Immature natural killer cell (primary cell): ENCODE measurements around the gene BLVRA. TPM values are rescaled to one million over a fixed set of nuclear protein-coding genes. Genes with fewer than 3 reads are reported as not detected.
"Not testable (repeated sequence)": the region's sequence is repeated elsewhere in the genome, so short reads cannot be mapped to it uniquely, and the experiment has no call there.

ENCODE experiments used
- DNase-seq, 3 donors: peaks; one replicate each; pipeline ENCODE4 v3.0.0; 2022; ENCODE audit warnings: mixed read lengths in 1 of 3
- H3K27ac Mint-ChIP-seq, 6 donors: one replicate each; pipeline ENCODE4 v1.8.0; 2020; ENCODE audit warnings: mixed read lengths in 6 of 6, mild to moderate bottlenecking in 5 of 6, inconsistent platforms in 4 of 6, moderate library complexity in 3 of 6
- H3K27me3 Mint-ChIP-seq, 3 donors: one replicate each; pipeline ENCODE4 v1.8.0; 2020 to 2021; ENCODE audit warnings: low read depth in 3 of 3, mild to moderate bottlenecking in 3 of 3, mixed read lengths in 3 of 3, moderate library complexity in 3 of 3, inconsistent platforms in 1 of 3
- H3K36me3 Mint-ChIP-seq, 3 donors: one replicate each; pipeline ENCODE4 v1.8.0; 2020; ENCODE audit warnings: mixed read lengths in 3 of 3, inconsistent platforms in 2 of 3, mild to moderate bottlenecking in 2 of 3
- H3K4me1 Mint-ChIP-seq, 2 donors: one replicate each; pipeline ENCODE4 v1.8.0; 2020; ENCODE audit warnings: inconsistent platforms in 2 of 2, mild to moderate bottlenecking in 2 of 2, mixed read lengths in 2 of 2, moderate library complexity in 1 of 2
- H3K4me3 Mint-ChIP-seq, 5 donors: one replicate each; pipeline ENCODE4 v1.8.0; 2020; ENCODE audit warnings: mild to moderate bottlenecking in 5 of 5, mixed read lengths in 5 of 5, inconsistent platforms in 3 of 5, moderate library complexity in 3 of 5
- H3K9me3 Mint-ChIP-seq, 6 donors: one replicate each; pipeline ENCODE4 v1.8.0; 2020; ENCODE audit warnings: mild to moderate bottlenecking in 6 of 6, mixed read lengths in 6 of 6, inconsistent platforms in 4 of 6, moderate library complexity in 3 of 6
- polyA plus RNA-seq, 3 donors: library from polyadenylated mRNA; unstranded; fragments of 300-500 nt; fragmentation: Illumina TruSeq; gene quantifications; one replicate each; pipeline ENCODE4 v1.2.3, GENCODE V29; 2021

Gene BLVRA
- polyA plus RNA-seq, 3 donors from 2014 or later = 51.0 to 72.3 (median 51.0) TPM

GRCh38 chr7:43816046-43816797 is 57.7 kb downstream of the BLVRA start:
- not testable (repeated sequence) for H3K36me3 Mint-ChIP-seq, H3K4me1 Mint-ChIP-seq, H3K27ac Mint-ChIP-seq, H3K27me3 Mint-ChIP-seq, DNase-seq, H3K9me3 Mint-ChIP-seq, H3K4me3 Mint-ChIP-seq

DNA sequence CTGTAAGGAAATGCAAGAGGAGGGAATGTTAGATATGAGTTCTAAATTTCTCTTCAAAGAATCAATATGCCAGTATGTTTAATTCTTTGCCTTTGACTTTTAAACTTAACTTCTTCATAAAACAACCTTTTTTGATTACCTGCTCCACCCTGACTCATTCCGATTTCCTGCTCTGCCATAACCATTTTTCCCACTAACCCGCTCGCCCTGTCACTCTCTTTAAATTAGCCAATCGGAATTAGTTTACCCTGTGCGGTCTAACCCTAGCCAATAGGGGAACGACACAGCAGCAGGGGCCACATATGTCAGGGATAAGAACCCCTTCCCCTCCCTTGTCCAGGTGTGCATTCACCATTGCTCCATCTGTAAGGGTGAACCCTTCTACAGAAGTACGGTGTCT is 64.9 kb downstream of the BLVRA start:
- H3K27me3 Mint-ChIP-seq, H3K27ac Mint-ChIP-seq: not testable (repeated sequence)

GRCh38 chr7:43823941-43824340 is 65.5 kb downstream of the BLVRA start:
- DNase-seq = no peak
- Mint-ChIP-seq H3K9me3 (no peaks in the 10 kb centered on the region), H3K27ac (no peak overlapping the region), H3K4me3 (no peak overlapping the region), H3K36me3 (peaks cover 0 to 3% (median 0%) of the 10 kb centered on the region in 3 donors), H3K4me1 (no peaks in the 10 kb centered on the region), H3K27me3 (peaks cover 4 to 9% (median 5%) of the 10 kb centered on the region in 3 donors)

More for the DNA sequence above, 64.9 kb downstream of the BLVRA start:
- not testable (repeated sequence) for DNase-seq, H3K4me1 Mint-ChIP-seq, H3K9me3 Mint-ChIP-seq, H3K4me3 Mint-ChIP-seq, H3K36me3 Mint-ChIP-seq

DNA sequence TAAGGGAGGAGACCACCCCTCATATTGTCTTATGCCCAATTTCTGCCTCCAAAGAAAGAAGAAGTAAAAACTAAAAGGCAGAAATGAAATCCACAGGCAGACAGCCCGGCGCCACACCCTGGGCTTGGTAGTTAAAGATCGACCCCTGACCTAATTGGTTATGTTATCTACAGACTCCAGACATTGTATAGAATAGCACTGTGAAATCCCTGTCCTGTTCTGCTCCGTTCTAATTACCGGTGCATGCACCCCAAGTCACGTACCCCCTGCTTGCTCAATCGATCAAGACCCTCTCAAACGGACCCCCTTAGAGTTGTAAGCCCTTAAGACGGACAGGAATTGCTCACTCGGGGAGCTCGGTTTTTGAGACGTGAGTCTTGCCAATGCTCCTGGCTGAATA is 66.0 kb downstream of the BLVRA start:
- DNase-seq, H3K36me3 Mint-ChIP-seq, H3K27ac Mint-ChIP-seq, H3K27me3 Mint-ChIP-seq, H3K4me1 Mint-ChIP-seq, H3K4me3 Mint-ChIP-seq, H3K9me3 Mint-ChIP-seq: not testable (repeated sequence)

- Mint-ChIP-seq H3K36me3 (peaks cover 0 to 3% (median 0%) of the 10 kb centered on the region in 3 donors), H3K27me3 (peaks cover 4 to 7% (median 4%) of the 10 kb centered on the region in 3 donors), H3K4me3 (no peak overlapping the region), H3K27ac (no peak overlapping the region), H3K4me1 (no peaks in the 10 kb centered on the region), H3K9me3 (no peaks in the 10 kb centered on the region)
- DNase-seq = no peak
These were observed 66.5 kb downstream of the BLVRA start for GRCh38 chr7:43824963-43825362.

DNA sequence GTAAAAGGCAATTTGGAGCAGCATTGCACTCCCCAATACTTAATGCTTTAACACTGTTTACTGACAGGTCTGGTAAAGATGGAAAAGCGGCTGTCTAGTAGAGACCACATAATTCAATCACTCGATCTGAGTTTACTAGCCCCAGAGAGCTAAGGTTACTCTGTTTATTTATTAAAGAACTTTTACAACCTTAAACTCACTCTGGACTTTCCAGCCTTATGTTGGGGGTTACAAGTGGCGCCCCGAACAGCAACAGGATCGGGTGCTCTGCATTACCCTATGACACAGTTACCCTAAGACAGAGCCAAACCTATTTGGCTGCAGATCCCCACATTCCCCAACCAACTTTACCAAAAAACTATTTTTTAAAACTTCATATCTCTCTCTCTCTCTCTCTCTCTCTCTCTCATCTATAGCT is 66.9 kb downstream of the BLVRA start:
- no peak overlapping the region for H3K4me3 Mint-ChIP-seq
- H3K27me3 Mint-ChIP-seq = peaks cover 2 to 7% (median 4%) of the 10 kb centered on the region in 3 donors
- H3K4me1 Mint-ChIP-seq = no peaks in the 10 kb centered on the region
- peaks cover 0 to 3% (median 0%) of the 10 kb centered on the region in 3 donors for H3K36me3 Mint-ChIP-seq
- no peaks in the 10 kb centered on the region for H3K9me3 Mint-ChIP-seq
- no peak for DNase-seq
- no peak overlapping the region for H3K27ac Mint-ChIP-seq

DNA sequence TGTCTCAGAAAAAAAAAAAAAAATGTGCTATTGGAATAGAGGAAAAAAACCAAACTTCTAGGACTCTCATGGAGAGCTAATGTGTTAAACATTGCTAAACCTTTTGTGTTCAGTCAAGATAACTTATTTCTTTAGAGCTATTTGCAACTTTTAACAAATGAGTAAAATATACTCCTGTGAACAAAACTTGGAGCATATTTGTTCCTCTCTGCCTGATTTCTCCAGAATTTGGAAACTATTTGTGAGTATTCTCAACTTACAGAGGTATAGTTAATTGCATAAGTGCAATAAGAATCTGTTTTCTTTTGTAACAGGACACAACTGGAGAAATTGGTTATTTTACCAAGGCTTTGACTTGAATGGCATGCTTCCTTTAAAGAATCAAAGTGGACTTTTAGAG is 72.4 kb downstream of the BLVRA start:
- H3K4me1 Mint-ChIP-seq = peaks cover 12% of the 10 kb centered on the region in 2 donors
- not testable (repeated sequence) for H3K36me3 Mint-ChIP-seq, H3K4me3 Mint-ChIP-seq, H3K9me3 Mint-ChIP-seq, DNase-seq, H3K27me3 Mint-ChIP-seq, H3K27ac Mint-ChIP-seq

DNA sequence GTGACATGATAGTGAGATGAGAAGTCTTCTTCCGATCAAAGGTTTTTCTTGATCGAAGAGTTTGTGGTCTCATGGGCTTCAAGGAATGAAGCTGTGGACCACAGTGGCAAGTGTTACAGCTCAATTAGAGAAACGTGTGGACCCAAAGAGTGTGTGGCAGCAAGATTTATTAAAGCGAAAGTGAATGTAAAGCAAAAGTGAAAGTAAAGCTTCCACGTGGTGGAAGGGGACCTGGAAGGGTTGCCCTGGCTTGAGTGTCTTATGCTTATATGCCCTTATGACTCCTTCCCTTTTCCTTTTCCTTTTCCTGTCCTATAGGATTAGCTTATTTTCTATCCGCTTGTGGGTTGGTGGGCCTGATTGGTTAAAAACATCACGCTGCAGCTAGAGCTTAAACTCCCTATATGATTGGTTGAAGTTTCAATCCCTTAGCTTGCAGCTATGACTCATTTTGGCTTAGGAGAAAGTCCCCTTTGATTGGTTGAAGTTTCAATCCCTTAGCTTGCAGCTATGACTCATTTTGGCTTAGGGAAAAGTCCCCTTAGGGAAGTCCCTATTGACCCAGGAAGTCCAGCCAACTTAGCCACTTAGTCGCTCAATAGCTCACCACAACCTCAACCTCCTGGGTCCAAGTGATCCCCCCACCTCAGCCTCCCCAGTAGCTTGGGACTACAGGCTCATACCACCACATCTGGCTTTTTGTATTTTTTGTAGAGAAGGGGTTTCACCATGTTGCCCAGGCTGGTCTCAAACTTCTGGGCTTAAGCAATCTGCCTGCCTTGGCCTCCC is 76.2 kb downstream of the BLVRA start:
- peaks cover 18 to 22% of the 10 kb centered on the region in 2 donors for H3K4me1 Mint-ChIP-seq
- peaks cover 0 to 5% (median 5%) of the 10 kb centered on the region in 3 donors for H3K27me3 Mint-ChIP-seq
- no peaks in the 10 kb centered on the region for H3K36me3 Mint-ChIP-seq
- peak; percentile 57 to 65 (median 59) for DNase-seq
- H3K4me3 Mint-ChIP-seq = peak overlapping the region; percentile 78 to 96 (median 87)
- H3K27ac Mint-ChIP-seq = peak overlapping the region; percentile 76 to 94 (median 86)
- no peaks in the 10 kb centered on the region for H3K9me3 Mint-ChIP-seq

GRCh38 chr7:43838201-43838658 is 79.8 kb downstream of the BLVRA start:
- Mint-ChIP-seq H3K27me3 (peaks cover 2 to 7% (median 7%) of the 10 kb centered on the region in 3 donors), H3K4me3 (peak overlapping the region; percentile 46 to 82 (median 72)), H3K4me1 (peaks cover 18 to 22% of the 10 kb centered on the region in 2 donors), H3K27ac (no peak overlapping the region), H3K36me3 (no peaks in the 10 kb centered on the region), H3K9me3 (no peaks in the 10 kb centered on the region)
- no peak for DNase-seq

GRCh38 chr7:43843296-43843695 is 84.8 kb downstream of the BLVRA start:
- peaks cover 6 to 10% of the 10 kb centered on the region in 2 donors for H3K4me1 Mint-ChIP-seq
- no peak for DNase-seq
- no peak overlapping the region for H3K27ac Mint-ChIP-seq
- no peaks in the 10 kb centered on the region for H3K36me3 Mint-ChIP-seq
- H3K4me3 Mint-ChIP-seq = no peak overlapping the region
- H3K27me3 Mint-ChIP-seq = peaks cover 2 to 5% (median 2%) of the 10 kb centered on the region in 3 donors
- no peaks in the 10 kb centered on the region for H3K9me3 Mint-ChIP-seq

- no peak for DNase-seq
- Mint-ChIP-seq H3K27me3 (peaks cover 2 to 5% (median 2%) of the 10 kb centered on the region in 3 donors), H3K4me1 (peaks cover under 1 to 2% of the 10 kb centered on the region in 2 donors), H3K36me3 (no peaks in the 10 kb centered on the region), H3K27ac (no peak overlapping the region), H3K9me3 (no peaks in the 10 kb centered on the region), H3K4me3 (no peak overlapping the region)
These were observed 85.8 kb downstream of the BLVRA start for GRCh38 chr7:43844257-43844656.

DNA sequence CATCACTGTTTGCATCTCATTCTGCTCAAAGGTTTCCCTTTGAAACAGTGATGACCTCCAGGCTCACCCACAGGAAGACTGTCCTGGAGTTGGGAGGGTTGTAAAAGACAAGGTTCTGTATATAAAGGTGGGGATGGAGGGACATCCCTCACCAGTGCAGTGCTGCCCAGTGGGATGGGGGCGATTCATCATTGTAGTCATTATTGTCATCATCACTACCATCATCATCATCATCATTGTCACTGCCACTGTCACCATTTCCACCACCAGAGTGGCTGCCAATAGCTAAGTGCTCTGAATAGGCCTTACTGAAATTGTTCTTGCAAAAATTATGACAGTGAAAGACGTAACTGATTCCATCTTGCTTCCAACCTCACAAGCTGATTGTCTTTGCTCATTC is 86.2 kb downstream of the BLVRA start:
- DNase-seq = no peak
- Mint-ChIP-seq H3K4me3 (no peak overlapping the region), H3K9me3 (no peaks in the 10 kb centered on the region)

DNA sequence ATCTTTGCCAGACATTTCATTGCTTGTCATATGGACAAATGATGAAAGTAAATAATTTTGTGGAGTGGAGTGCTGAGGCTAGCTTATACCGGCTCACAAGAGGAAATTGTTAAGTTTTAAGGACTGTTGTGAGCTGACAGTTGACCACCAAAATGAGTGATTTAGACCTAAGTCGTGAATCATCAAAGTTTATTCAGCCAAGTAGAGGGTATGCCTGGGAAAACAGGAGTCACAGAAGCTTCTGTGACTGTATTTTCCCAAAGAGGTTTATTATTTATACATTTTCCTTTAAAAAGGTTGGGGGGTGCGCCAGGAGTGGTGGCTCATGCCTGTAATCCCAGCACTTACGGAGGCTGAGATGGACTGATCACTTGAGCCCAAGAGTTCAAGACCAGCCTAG is 89.0 kb downstream of the BLVRA start:
- peaks cover 17 to 20% of the 10 kb centered on the region in 2 donors for H3K4me1 Mint-ChIP-seq
- H3K36me3 Mint-ChIP-seq = no peaks in the 10 kb centered on the region
- DNase-seq = no peak
- H3K27ac Mint-ChIP-seq = no peak overlapping the region
- no peak overlapping the region for H3K4me3 Mint-ChIP-seq
- H3K9me3 Mint-ChIP-seq = no peaks in the 10 kb centered on the region
- H3K27me3 Mint-ChIP-seq = peaks cover 1 to 4% (median 2%) of the 10 kb centered on the region in 3 donors

More for the DNA sequence above, 86.2 kb downstream of the BLVRA start:
- Mint-ChIP-seq H3K4me1 (peaks cover 2% of the 10 kb centered on the region in 2 donors), H3K36me3 (no peaks in the 10 kb centered on the region), H3K27me3 (peaks cover 2 to 5% (median 2%) of the 10 kb centered on the region in 3 donors), H3K27ac (no peak overlapping the region)

GRCh38 chr7:43849047-43849446 is 90.6 kb downstream of the BLVRA start:
- Mint-ChIP-seq H3K27me3 (peaks cover 1 to 3% (median 2%) of the 10 kb centered on the region in 3 donors), H3K27ac (no peak overlapping the region), H3K4me3 (no peak overlapping the region), H3K36me3 (no peaks in the 10 kb centered on the region), H3K4me1 (peaks cover 17 to 20% of the 10 kb centered on the region in 2 donors), H3K9me3 (no peaks in the 10 kb centered on the region)
- no peak for DNase-seq
